ENCODE data around the gene CD300LF.

Gene CD300LF

GRCh38 chr17:74745548-74746177 lies 32.9 kb upstream of the CD300LF start:
- DNase-seq, result no peak

- DNase-seq, result no peak
These were observed 32.2 kb upstream of the CD300LF start for GRCh38 chr17:74744714-74745547.

GRCh38 chr17:74744349-74744713 lies 31.6 kb upstream of the CD300LF start:
- no peak for DNase-seq

GRCh38 chr17:74743755-74744154 lies 31.0 kb upstream of the CD300LF start:
- no peak for DNase-seq

GRCh38 chr17:74742978-74743545 lies 30.3 kb upstream of the CD300LF start:
- no peak for DNase-seq

GRCh38 chr17:74742153-74742515 lies 29.4 kb upstream of the CD300LF start:
- no peak for DNase-seq

DNA sequence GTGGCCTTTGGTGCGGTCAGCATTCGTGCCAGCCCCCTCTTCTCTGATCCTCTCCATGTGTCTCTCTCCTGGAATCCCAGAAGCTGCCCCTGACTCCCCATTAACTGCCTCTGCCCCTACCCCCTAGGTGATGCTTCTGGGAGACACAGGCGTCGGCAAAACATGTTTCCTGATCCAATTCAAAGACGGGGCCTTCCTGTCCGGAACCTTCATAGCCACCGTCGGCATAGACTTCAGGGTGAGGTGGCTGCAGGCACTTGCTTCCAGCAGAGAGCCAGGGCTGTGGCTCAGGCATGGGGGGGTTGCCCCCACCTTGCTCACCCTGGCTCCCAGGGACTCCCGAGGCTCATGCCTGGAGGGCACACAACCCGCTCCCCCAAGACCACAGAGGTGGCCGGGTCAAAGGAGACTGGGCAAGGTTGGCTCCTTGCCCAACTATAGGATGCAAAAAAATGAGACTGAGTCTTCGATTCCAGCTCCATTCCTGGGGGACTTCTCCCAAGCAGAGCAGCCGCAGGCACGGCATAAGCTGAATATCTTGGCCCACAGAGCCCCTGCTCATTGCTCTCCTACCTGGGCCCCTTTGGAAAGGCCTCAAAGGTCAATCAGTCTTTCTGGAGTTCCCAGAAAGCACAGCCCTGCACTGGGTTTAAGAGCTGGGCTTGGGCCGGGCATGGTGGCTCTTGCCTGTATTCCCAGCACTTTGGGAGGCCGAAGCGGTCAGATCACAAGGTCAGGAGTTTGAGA lies 28.1 kb upstream of the CD300LF start:
- no peak for DNase-seq

- DNase-seq, result no peak
These were observed 27.4 kb upstream of the CD300LF start for GRCh38 chr17:74740173-74740572.

DNA sequence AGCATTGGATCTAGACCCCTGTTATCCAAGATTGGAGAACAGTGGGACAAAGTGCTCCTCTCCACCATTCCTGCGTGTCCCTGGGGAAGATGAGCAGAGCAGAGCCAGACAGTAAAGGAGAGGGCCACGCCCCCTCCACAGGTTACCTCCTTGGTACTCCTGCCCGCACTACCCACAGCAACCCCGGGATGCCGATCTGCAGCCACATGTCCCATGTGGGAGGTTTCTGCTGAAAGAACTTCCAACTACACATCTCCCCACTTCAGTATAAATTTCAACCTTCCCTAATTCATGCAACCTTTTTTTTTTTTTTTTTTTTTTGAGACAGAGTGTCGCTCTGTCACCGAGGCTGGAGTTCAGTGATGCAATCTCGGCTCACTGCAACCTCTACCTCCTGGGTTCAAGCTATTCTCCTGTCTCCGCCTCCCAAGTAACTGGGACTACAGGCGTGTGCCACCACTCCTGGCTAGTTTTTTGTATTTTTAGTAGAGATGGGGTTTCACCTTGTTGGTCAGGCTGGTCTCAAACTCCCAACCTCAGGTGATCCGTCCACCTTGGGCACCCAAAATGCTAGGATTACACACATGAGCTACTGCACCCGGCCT lies 26.6 kb upstream of the CD300LF start:
- DNase-seq, result no peak

DNA sequence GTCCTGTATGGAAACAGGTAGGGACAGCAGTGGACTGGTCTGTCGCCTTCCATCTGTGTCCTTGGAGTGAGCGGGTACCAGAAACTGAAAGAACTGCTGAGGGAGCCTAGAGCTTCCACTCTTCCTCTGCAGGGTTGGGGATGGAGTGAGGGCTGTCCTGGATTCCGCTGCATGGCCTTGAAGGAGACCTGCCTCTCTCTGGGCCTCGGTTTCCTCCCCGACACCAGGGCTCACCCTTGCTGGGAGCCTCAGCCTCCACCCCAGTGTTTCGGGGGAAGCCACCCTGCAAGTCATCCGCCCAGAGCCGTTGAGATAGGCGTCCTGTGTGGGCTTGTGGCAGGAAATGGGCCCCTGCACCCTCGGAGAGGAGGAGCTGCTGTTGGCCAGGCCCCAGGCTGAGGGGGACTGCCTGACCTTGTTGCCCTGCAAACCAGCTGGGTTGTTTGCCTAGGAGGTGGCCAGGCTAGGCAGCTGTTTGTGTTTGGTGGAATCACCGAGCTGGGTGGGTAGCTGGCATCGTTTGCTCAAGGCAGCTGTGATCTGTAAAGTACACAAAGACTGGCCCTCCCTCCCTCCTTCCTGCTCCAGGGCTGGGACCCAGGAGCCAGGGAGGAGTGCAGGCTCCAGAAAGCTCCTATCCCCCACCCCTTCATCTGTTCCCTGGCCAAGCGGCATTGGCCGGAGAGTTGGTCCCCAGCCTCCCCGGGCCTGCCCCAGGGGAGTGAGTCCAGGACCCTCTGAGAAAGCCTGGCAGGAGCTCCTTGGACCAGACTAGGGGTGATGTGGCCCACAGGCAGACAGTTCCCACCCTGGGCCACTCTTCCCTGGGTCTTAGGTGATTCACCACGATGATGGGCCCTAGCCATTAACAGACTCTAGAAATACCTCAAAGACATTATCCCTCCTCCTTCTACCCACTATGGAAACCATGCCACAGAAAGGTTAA lies 25.6 kb upstream of the CD300LF start:
- no peak for DNase-seq

GRCh38 chr17:74737299-74738050 lies 24.8 kb upstream of the CD300LF start:
- DNase-seq, result no peak

- DNase-seq, result no peak
These were observed 24.0 kb upstream of the CD300LF start, which contains the start of gene RAB37 for GRCh38 chr17:74736513-74737298. RAB37 (plus strand) TSS chr17:74737256; CDS start chr17:74737273, 17 bp downstream.

DNA sequence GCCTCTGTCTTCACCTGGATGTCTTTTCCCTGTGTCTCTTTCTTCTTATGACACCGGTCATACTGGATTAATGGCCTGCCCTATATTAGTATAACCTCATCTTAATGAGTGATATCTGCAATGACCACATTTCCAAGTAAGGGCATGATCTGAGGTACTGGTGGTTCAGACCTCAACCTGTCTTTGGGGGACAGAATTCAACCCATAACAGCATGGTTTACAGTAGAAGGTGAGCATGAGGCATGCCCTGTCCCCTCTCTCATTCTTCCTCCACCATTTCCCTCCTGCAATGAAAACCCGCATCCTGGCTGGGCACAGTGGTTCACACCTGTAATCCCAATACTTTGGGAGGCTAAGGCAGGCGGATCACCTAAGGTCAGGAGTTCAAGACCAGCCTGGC lies 21.5 kb upstream of the CD300LF start:
- DNase-seq, result no peak

DNA sequence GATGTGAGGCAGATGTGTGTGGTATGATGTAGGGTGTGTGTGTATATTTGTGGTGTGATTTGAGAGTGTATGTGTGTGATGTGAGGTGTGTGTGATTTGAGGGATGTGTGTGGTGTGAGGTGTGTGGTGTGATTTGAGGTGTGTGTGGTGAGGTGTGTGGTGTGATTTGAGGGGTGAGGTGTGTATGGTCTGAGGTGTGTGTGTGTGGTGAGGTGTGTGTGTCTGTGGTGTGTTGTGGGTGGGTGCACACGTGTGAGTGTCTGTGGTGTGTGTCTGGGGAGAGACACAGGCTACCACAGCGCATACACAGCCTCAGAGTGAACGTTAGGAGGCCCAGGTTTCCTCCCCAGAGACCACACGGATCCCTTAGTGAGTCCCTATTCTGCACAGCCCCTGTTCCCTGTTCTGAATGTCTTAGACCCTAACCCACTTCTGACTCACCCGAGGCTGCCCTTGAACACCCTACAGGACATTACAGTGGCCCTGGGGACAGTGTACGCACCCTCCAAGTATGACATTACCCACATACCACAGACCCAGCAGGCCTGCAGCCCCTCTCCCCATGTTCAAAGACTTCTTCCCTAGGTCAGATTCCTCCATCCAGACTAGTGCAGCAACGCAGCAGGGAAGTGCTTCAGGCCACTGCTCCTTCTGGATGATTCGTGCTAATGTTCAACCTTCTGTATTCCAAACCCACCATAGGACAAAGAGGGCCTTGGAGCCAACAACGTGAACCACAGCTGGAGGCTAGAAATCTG lies 20.8 kb upstream of the CD300LF start:
- DNase-seq, result no peak

- DNase-seq, result no peak
These were observed 19.5 kb upstream of the CD300LF start for GRCh38 chr17:74732042-74732867.

- DNase-seq, result no peak
These were observed 18.6 kb upstream of the CD300LF start for GRCh38 chr17:74731347-74731605.

DNA sequence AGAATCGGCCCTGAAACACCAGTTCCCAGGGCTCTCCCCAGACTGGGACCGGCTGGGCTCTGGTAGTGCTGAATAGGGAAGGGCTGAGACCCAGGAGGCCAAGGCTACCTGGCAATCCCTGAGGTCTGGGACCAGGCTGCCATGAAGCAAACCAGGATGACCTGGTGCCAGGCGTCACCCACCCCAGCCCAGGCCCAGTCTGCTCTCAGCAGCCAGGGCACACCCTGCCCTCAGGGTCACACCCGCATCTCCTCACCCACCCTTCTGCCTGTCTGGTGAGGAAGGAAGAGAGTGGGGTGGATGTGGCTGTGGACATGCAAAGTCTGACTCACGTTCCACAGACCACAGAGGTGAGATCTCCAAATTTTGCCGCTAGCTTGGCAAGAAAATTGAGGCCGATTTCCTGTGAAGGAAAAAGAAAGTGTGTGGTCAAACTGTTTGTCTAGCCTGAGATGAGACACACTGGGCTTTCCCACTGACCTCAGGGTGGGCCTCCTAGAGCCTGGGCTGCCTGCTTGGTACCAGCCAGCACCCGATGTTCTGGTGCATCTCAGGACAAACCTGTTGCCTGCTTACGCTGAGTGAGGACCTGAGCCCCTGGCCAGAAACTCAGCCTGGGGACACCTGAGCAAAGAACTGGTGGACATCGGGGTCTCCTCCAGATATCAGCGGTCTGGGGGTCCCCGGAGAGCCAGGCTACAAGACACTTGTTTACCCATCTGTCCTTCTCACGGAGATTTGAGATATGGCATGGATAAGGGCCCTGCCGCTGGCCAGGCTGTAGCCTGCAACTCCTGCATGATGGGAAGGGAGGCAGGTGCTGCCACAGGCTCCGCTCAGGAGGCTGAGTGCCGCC lies 18.0 kb upstream of the CD300LF start:
- no peak for DNase-seq

GRCh38 chr17:74729866-74730265 lies 17.1 kb upstream of the CD300LF start:
- DNase-seq, result no peak

All from NCI-H1417 treated with DMSO at 0.1 percent for 48 hours (cell line).